Uterus (tissue), 4 donors: ENCODE results near the gene ISCU. TPM values are rescaled to one million over a fixed set of nuclear protein-coding genes. Genes with fewer than 3 reads are reported as not detected.
A peak's percentile ranks its signal among the peaks of the same experiment; 100 is the strongest.

ENCODE experiments used
- DNase-seq, 2 donors: peaks; one replicate each; pipeline ENCODE4 v3.0.0-alpha.2; 2019 to 2020
- H3K27ac ChIP-seq, 2 donors: fragments of 200-600 bp; sonication (generic); 1 replicate in 1 of 2; 2 replicates in 1 of 2; pipeline ENCODE4 v1.5.1; 2016 to 2018
- H3K27me3 ChIP-seq, 2 donors: fragments of 200-600 bp; sonication (generic); one replicate each; pipeline ENCODE4 v1.5.1; 2018 to 2019; ENCODE audit warnings: control low read depth in 1 of 2
- H3K36me3 ChIP-seq, 2 donors: fragments of 200-600 bp; sonication (generic); one replicate each; pipeline ENCODE4 v1.5.1; 2019; ENCODE audit warnings: control low read depth in 1 of 2
- H3K4me1 ChIP-seq, 2 donors: fragments of 200-600 bp; sonication (generic); one replicate each; pipeline ENCODE4 v1.5.1; 2018 to 2019; ENCODE audit warnings: control low read depth in 1 of 2
- H3K4me3 ChIP-seq, 2 donors: fragments of 200-600 bp; sonication (generic); 1 replicate in 1 of 2; 2 replicates in 1 of 2; pipeline ENCODE4 v1.5.1; 2018 to 2019; ENCODE audit warnings: mild to moderate bottlenecking in 1 of 2
- H3K9me3 ChIP-seq, 2 donors: fragments of 200-600 bp; sonication (generic); one replicate each; pipeline ENCODE4 v1.5.1; 2019; ENCODE audit warnings: control low read depth in 1 of 2
- CTCF ChIP-seq, 4 experiments: fragments of 200-600 bp in 2 of 4; fragments of 450-650 bp in 2 of 4; sonication (generic) in 2 of 4; IDR thresholded peaks; one replicate each; pipeline ENCODE4 v1.5.1; 2016 to 2019; ENCODE audit warnings: antibody characterized with exemption in 4 of 4, mild to moderate bottlenecking in 2 of 4, moderate library complexity in 1 of 4
- POLR2A ChIP-seq, 2 donors: fragments of 450-650 bp; IDR thresholded peaks; one replicate each; pipeline ENCODE4 v1.6.1; 2016; ENCODE audit warnings: antibody characterized with exemption in 2 of 2, mild to moderate bottlenecking in 1 of 2, moderate library complexity in 1 of 2
- intact Hi-C: fragments of 100-400 bp; cut with DNase I; formaldehyde crosslinking; loops from one replicate; pipeline ENCODE4 v1.15.1; 2023; ENCODE audit warnings: low total_unique reads
- total RNA-seq, 4 donors: library from RNA; depleted of rRNA in 3 of 4; stranded (reverse); fragments of >200 nt in 3 of 4; gene quantifications; one replicate each; pipeline versions ENCODE4 v1.1.0 to v1.2.4, GENCODE V29; 2014 to 2023
- donor health status: DM: yes; HTN: yes; CAD: no.

ISCU gene
- total RNA-seq, 4 donors from 2014 or later, result 81.3 to 226 (median 161) TPM

- H3K4me1 ChIP-seq, result no peaks in the 10 kb centered on the region
- TF ChIP-seq POLR2A (IDR thresholded peaks at IDR 0.05) (no peak), CTCF (IDR thresholded peaks at IDR 0.05) (no peak)
- no peak for DNase-seq
- H3K36me3 ChIP-seq, result no peaks in the 10 kb centered on the region
- intact Hi-C loops, result no loop called here
- H3K27ac ChIP-seq, result no peak overlapping the region
- no peaks in the 10 kb centered on the region for H3K9me3 ChIP-seq
- H3K4me3 ChIP-seq, result no peak overlapping the region
- no peaks in the 10 kb centered on the region for H3K27me3 ChIP-seq
Measured at GRCh38 chr12:108575199-108575912, 13.0 kb downstream of the ISCU start.

- Histone ChIP-seq H3K27me3 (no peaks in the 10 kb centered on the region), H3K4me3 (no peak overlapping the region), H3K4me1 (peaks cover 0 to 4% of the 10 kb centered on the region in 2 donors), H3K27ac (no peak overlapping the region), H3K36me3 (no peaks in the 10 kb centered on the region), H3K9me3 (no peaks in the 10 kb centered on the region)
- peak; percentile 1 to 6 for DNase-seq
- intact Hi-C loops, result no loop called here
- TF ChIP-seq CTCF (IDR thresholded peaks at IDR 0.05), result no peak
- no peak for TF ChIP-seq POLR2A (IDR thresholded peaks at IDR 0.05)
Measured at GRCh38 chr12:108576660-108577234, 14.4 kb downstream of the ISCU start.

GRCh38 chr12:108577458-108577857 is 15.1 kb downstream of the ISCU start:
- intact Hi-C loops, result no loop called here
- H3K27me3 ChIP-seq, result no peaks in the 10 kb centered on the region
- H3K9me3 ChIP-seq, result no peaks in the 10 kb centered on the region
- peaks cover 0 to 4% of the 10 kb centered on the region in 2 donors for H3K4me1 ChIP-seq
- no peak overlapping the region for H3K4me3 ChIP-seq
- TF ChIP-seq CTCF (IDR thresholded peaks at IDR 0.05) (no peak), POLR2A (IDR thresholded peaks at IDR 0.05) (no peak)
- DNase-seq, result no peak
- H3K36me3 ChIP-seq, result no peaks in the 10 kb centered on the region
- H3K27ac ChIP-seq, result no peak overlapping the region

GRCh38 chr12:108578264-108578663 is 15.9 kb downstream of the ISCU start:
- TF ChIP-seq CTCF (IDR thresholded peaks at IDR 0.05) (no peak), POLR2A (IDR thresholded peaks at IDR 0.05) (no peak)
- no peaks in the 10 kb centered on the region for H3K9me3 ChIP-seq
- DNase-seq, result no peak
- no peak overlapping the region for H3K27ac ChIP-seq
- H3K4me3 ChIP-seq, result no peak overlapping the region
- intact Hi-C loops, result no loop called here
- no peaks in the 10 kb centered on the region for H3K27me3 ChIP-seq
- H3K4me1 ChIP-seq, result peaks cover 0 to 4% of the 10 kb centered on the region in 2 donors
- no peaks in the 10 kb centered on the region for H3K36me3 ChIP-seq

GRCh38 chr12:108578813-108579212 is 16.4 kb downstream of the ISCU start:
- intact Hi-C loops, result no loop called here
- TF ChIP-seq CTCF (IDR thresholded peaks at IDR 0.05), result no peak
- no peak for TF ChIP-seq POLR2A (IDR thresholded peaks at IDR 0.05)
- H3K27ac ChIP-seq, result no peak overlapping the region

More at GRCh38 chr12:108578813-108579212, 16.4 kb downstream of the ISCU start:
- Histone ChIP-seq H3K36me3 (no peaks in the 10 kb centered on the region), H3K4me1 (peaks cover 0 to 4% of the 10 kb centered on the region in 2 donors), H3K27me3 (no peaks in the 10 kb centered on the region), H3K9me3 (no peaks in the 10 kb centered on the region), H3K4me3 (no peak overlapping the region)
- DNase-seq, result peak in 1 of 2 donors; percentile 7
